ENCODE data around the gene MACROD2.

The MACROD2 gene

GRCh38 chr20:14992153-14992552 is 996.8 kb downstream of the MACROD2 start:
- Histone ChIP-seq H3K36me3 (ENCODE audit: control insufficient read depth, insufficient read depth, low read length) (no peaks in the 10 kb centered on the region), H3K4me2 (ENCODE audit: low read length) (no peak overlapping the region), H3K27ac (no peak overlapping the region), H3K27me3 (ENCODE audit: control insufficient read depth, insufficient read depth, low read length) (no peaks in the 10 kb centered on the region), H3K4me3 (ENCODE audit: low read depth, low read length) (no peak overlapping the region), H3K9ac (no peak overlapping the region), H3K79me2 (no peaks in the 10 kb centered on the region), H3K9me3 (ENCODE audit: control insufficient read depth, low read length) (no peaks in the 10 kb centered on the region), H2AFZ (no peak overlapping the region), H3K4me1 (no peaks in the 10 kb centered on the region)
- no peak for TF ChIP-seq CTCF (IDR thresholded peaks at IDR 0.05)

GRCh38 chr20:14992961-14993360 is 997.6 kb downstream of the MACROD2 start:
- H3K4me2 ChIP-seq (ENCODE audit: low read length), result no peak overlapping the region
- no peaks in the 10 kb centered on the region for H3K4me1 ChIP-seq
- H3K79me2 ChIP-seq, result no peaks in the 10 kb centered on the region
- no peak overlapping the region for H3K9ac ChIP-seq
- no peaks in the 10 kb centered on the region for H3K27me3 ChIP-seq (ENCODE audit: control insufficient read depth, insufficient read depth, low read length)
- no peak overlapping the region for H2AFZ ChIP-seq
- no peak for TF ChIP-seq CTCF (IDR thresholded peaks at IDR 0.05)
- H3K36me3 ChIP-seq (ENCODE audit: control insufficient read depth, insufficient read depth, low read length), result no peaks in the 10 kb centered on the region
- no peaks in the 10 kb centered on the region for H3K9me3 ChIP-seq (ENCODE audit: control insufficient read depth, low read length)
- H3K27ac ChIP-seq, result no peak overlapping the region
- no peak overlapping the region for H3K4me3 ChIP-seq (ENCODE audit: low read depth, low read length)

GRCh38 chr20:14996883-14997672 is 1001.8 kb downstream of the MACROD2 start:
- H3K27ac ChIP-seq, result no peak overlapping the region
- no peaks in the 10 kb centered on the region for H3K79me2 ChIP-seq
- H2AFZ ChIP-seq, result no peak overlapping the region
- no peak overlapping the region for H3K4me3 ChIP-seq (ENCODE audit: low read depth, low read length)
- H3K36me3 ChIP-seq (ENCODE audit: control insufficient read depth, insufficient read depth, low read length), result no peaks in the 10 kb centered on the region
- H3K9me3 ChIP-seq (ENCODE audit: control insufficient read depth, low read length), result no peaks in the 10 kb centered on the region
- H3K27me3 ChIP-seq (ENCODE audit: control insufficient read depth, insufficient read depth, low read length), result no peaks in the 10 kb centered on the region
- TF ChIP-seq CTCF (IDR thresholded peaks at IDR 0.05), result no peak
- no peaks in the 10 kb centered on the region for H3K4me1 ChIP-seq
- no peak overlapping the region for H3K9ac ChIP-seq
- H3K4me2 ChIP-seq (ENCODE audit: low read length), result no peak overlapping the region

GRCh38 chr20:14997791-14998190 is 1002.5 kb downstream of the MACROD2 start:
- no peaks in the 10 kb centered on the region for H3K36me3 ChIP-seq (ENCODE audit: control insufficient read depth, insufficient read depth, low read length)
- no peak overlapping the region for H3K27ac ChIP-seq
- H2AFZ ChIP-seq, result no peak overlapping the region
- TF ChIP-seq CTCF (IDR thresholded peaks at IDR 0.05), result no peak
- no peaks in the 10 kb centered on the region for H3K9me3 ChIP-seq (ENCODE audit: control insufficient read depth, low read length)
- H3K4me1 ChIP-seq, result no peaks in the 10 kb centered on the region
- H3K9ac ChIP-seq, result no peak overlapping the region
- H3K4me2 ChIP-seq (ENCODE audit: low read length), result no peak overlapping the region
- no peak overlapping the region for H3K4me3 ChIP-seq (ENCODE audit: low read depth, low read length)
- H3K79me2 ChIP-seq, result no peaks in the 10 kb centered on the region
- H3K27me3 ChIP-seq (ENCODE audit: control insufficient read depth, insufficient read depth, low read length), result no peaks in the 10 kb centered on the region

All from parathyroid adenoma (tissue), 2 donors.